HEK293 (cell line): ENCODE measurements around the gene GRN.

Experiments
- GLIS2 ChIP-seq: fragments of 450-650 bp; formaldehyde crosslinking; IDR thresholded peaks from 2 replicates; pipeline ENCODE4 v1.5.1; 2016; ENCODE audit warnings: missing biosample characterization, missing genetic modification characterization
- REPIN1 ChIP-seq: fragments of 450-650 bp; formaldehyde crosslinking; IDR thresholded peaks from 2 replicates; pipeline ENCODE4 v1.5.1; 2017; ENCODE audit warnings: missing biosample characterization, missing genetic modification characterization, low read depth
- SP2 ChIP-seq: fragments of 450-650 bp; formaldehyde crosslinking; IDR thresholded peaks from 2 replicates; pipeline ENCODE4 v1.5.1; 2016; ENCODE audit warnings: missing biosample characterization, missing genetic modification characterization
- ZBTB7A ChIP-seq: fragments of 450-650 bp; formaldehyde crosslinking; IDR thresholded peaks from 2 replicates; pipeline ENCODE4 v1.5.1; 2016; ENCODE audit warnings: low read depth, missing biosample characterization, missing genetic modification characterization
- ZFHX2 ChIP-seq: fragments of 450-650 bp; formaldehyde crosslinking; conservative IDR thresholded peaks from 2 replicates; pipeline ENCODE4 v1.5.1; 2016; ENCODE audit warnings: missing biosample characterization, missing genetic modification characterization
- ZNF112 ChIP-seq: fragments of 450-650 bp; formaldehyde crosslinking; IDR thresholded peaks from 2 replicates; pipeline ENCODE4 v1.5.0; 2017; ENCODE audit warnings: missing biosample characterization, missing genetic modification characterization
- ZNF132 ChIP-seq: fragments of 450-650 bp; formaldehyde crosslinking; IDR thresholded peaks from 2 replicates; pipeline ENCODE4 v1.5.1; 2017; ENCODE audit warnings: missing biosample characterization, missing genetic modification characterization, borderline replicate concordance
- ZNF133 ChIP-seq: fragments of 450-650 bp; formaldehyde crosslinking; IDR thresholded peaks from 2 replicates; pipeline ENCODE4 v1.5.1; 2016; ENCODE audit warnings: missing biosample characterization, missing genetic modification characterization
- ZNF24 ChIP-seq: fragments of 450-650 bp; formaldehyde crosslinking; IDR thresholded peaks from 2 replicates; pipeline ENCODE4 v1.5.1; 2016; ENCODE audit warnings: missing biosample characterization, missing genetic modification characterization
- ZNF394 ChIP-seq: fragments of 450-650 bp; formaldehyde crosslinking; IDR thresholded peaks from 2 replicates; pipeline ENCODE4 v1.5.1; 2016; ENCODE audit warnings: missing biosample characterization, missing genetic modification characterization, mild to moderate bottlenecking, moderate library complexity, borderline replicate concordance
- ZNF404 ChIP-seq: fragments of 450-650 bp; formaldehyde crosslinking; IDR thresholded peaks from 2 replicates; pipeline ENCODE4 v1.5.1; 2017; ENCODE audit warnings: missing biosample characterization, missing genetic modification characterization
- ZNF571 ChIP-seq: fragments of 450-650 bp; formaldehyde crosslinking; IDR thresholded peaks from 2 replicates; pipeline ENCODE4 v1.5.0; 2017; ENCODE audit warnings: missing biosample characterization, missing genetic modification characterization
- ZNF624 ChIP-seq: fragments of 450-650 bp; formaldehyde crosslinking; IDR thresholded peaks from 2 replicates; pipeline ENCODE4 v1.5.1; 2017; ENCODE audit warnings: missing biosample characterization, missing genetic modification characterization
- ZNF707 ChIP-seq: fragments of 450-650 bp; formaldehyde crosslinking; IDR thresholded peaks from 2 replicates; pipeline ENCODE4 v1.5.1; 2016; ENCODE audit warnings: missing biosample characterization, missing genetic modification characterization
- ZNF776 ChIP-seq: fragments of 450-650 bp; formaldehyde crosslinking; IDR thresholded peaks from 2 replicates; pipeline ENCODE4 v1.5.0; 2017; ENCODE audit warnings: missing biosample characterization, missing genetic modification characterization, borderline replicate concordance
- TF ChIP-seq, protein P1 (sequence below): fragments of 450-650 bp; formaldehyde crosslinking; IDR thresholded peaks from 2 replicates; pipeline ENCODE4 v1.5.1; 2016; ENCODE audit warnings: missing biosample characterization, missing genetic modification characterization
- TF ChIP-seq, protein P2 (sequence below): fragments of 450-650 bp; formaldehyde crosslinking; IDR thresholded peaks from 2 replicates; pipeline ENCODE4 v1.5.1; 2016; ENCODE audit warnings: missing biosample characterization, missing genetic modification characterization
- TF ChIP-seq, protein P3 (sequence below): fragments of 450-650 bp; formaldehyde crosslinking; conservative IDR thresholded peaks from 2 replicates; pipeline ENCODE4 v1.5.1; 2016; ENCODE audit warnings: low read depth, missing biosample characterization, missing genetic modification characterization
- TF ChIP-seq, protein P4 (sequence below): fragments of 450-650 bp; formaldehyde crosslinking; IDR thresholded peaks from 2 replicates; pipeline ENCODE4 v1.5.1; 2016; ENCODE audit warnings: missing biosample characterization, missing genetic modification characterization
- TF ChIP-seq, protein P5 (sequence below): fragments of 450-650 bp; formaldehyde crosslinking; IDR thresholded peaks from 2 replicates; pipeline ENCODE4 v1.5.1; 2017; ENCODE audit warnings: missing biosample characterization, missing genetic modification characterization
- TF ChIP-seq, protein P6 (sequence below): fragments of 450-650 bp; formaldehyde crosslinking; IDR thresholded peaks from 2 replicates; pipeline ENCODE4 v1.5.1; 2016; ENCODE audit warnings: missing biosample characterization, missing genetic modification characterization
- TF ChIP-seq, protein P7 (sequence below): fragments of 450-650 bp; formaldehyde crosslinking; IDR thresholded peaks from 2 replicates; pipeline ENCODE4 v1.5.1; 2016; ENCODE audit warnings: missing biosample characterization, missing genetic modification characterization
- TF ChIP-seq, protein P8 (sequence below): fragments of 450-650 bp; formaldehyde crosslinking; IDR thresholded peaks from 2 replicates; pipeline ENCODE4 v1.5.1; 2016; ENCODE audit warnings: missing biosample characterization, missing genetic modification characterization
- TF ChIP-seq, protein P9 (sequence below): fragments of 450-650 bp; formaldehyde crosslinking; IDR thresholded peaks from 2 replicates; pipeline ENCODE4 v1.5.1; 2016; ENCODE audit warnings: missing biosample characterization, missing genetic modification characterization

GRN gene

DNA sequence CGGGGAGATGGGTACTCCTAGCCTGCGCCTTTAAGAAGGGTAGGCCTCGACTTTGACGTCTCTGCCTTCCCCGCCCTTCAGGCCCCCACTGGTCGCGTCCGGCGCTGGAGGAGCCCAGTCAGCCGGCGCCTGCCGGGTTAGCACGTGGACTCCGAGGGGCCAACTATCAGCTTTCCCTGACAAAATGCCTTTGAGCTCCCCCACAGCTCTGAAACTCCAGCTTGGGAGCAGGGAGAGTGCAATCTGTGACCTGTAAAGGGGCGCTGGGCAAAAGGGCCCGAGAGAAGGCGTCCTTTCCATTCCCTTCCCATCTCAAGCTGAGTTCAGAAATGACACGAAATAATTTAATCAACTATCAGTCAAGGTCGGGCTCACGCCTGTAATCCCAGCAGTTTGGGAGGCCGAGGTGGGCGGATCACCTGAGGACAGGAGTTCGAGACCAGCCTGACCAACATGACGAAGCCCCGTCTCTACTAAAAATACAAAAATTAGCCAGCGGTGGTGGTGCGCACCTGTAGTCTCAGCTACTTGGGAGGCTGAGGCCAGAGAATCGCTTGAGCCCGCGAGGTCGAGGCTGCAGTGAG is 18.1 kb upstream of the GRN start (continued):
- TF ChIP-seq, protein P1, sequence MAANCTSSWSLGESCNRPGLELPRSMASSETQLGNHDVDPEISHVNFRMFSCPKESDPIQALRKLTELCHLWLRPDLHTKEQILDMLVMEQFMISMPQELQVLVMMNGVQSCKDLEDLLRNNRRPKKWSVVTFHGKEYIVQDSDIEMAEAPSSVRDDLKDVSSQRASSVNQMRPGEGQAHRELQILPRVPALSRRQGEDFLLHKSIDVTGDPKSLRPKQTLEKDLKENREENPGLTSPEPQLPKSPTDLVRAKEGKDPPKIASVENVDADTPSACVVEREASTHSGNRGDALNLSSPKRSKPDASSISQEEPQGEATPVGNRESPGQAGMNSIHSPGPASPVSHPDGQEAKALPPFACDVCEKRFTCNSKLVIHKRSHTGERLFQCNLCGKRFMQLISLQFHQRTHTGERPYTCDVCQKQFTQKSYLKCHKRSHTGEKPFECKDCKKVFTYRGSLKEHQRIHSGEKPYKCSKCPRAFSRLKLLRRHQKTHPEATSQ (tag by site-specific recombination), result no peak
- TF ChIP-seq, protein P2, sequence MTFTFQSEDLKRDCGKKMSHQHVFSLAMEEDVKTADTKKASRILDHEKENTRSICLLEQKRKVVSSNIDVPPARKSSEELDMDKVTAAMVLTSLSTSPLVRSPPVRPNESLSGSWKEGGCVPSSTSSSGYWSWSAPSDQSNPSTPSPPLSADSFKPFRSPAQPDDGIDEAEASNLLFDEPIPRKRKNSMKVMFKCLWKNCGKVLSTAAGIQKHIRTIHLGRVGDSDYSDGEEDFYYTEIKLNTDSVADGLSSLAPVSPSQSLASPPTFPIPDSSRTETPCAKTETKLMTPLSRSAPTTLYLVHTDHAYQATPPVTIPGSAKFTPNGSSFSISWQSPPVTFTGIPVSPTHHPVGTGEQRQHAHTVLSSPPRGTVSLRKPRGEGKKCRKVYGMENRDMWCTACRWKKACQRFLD (tag by site-specific recombination), result no peak
- TF ChIP-seq, protein P3, sequence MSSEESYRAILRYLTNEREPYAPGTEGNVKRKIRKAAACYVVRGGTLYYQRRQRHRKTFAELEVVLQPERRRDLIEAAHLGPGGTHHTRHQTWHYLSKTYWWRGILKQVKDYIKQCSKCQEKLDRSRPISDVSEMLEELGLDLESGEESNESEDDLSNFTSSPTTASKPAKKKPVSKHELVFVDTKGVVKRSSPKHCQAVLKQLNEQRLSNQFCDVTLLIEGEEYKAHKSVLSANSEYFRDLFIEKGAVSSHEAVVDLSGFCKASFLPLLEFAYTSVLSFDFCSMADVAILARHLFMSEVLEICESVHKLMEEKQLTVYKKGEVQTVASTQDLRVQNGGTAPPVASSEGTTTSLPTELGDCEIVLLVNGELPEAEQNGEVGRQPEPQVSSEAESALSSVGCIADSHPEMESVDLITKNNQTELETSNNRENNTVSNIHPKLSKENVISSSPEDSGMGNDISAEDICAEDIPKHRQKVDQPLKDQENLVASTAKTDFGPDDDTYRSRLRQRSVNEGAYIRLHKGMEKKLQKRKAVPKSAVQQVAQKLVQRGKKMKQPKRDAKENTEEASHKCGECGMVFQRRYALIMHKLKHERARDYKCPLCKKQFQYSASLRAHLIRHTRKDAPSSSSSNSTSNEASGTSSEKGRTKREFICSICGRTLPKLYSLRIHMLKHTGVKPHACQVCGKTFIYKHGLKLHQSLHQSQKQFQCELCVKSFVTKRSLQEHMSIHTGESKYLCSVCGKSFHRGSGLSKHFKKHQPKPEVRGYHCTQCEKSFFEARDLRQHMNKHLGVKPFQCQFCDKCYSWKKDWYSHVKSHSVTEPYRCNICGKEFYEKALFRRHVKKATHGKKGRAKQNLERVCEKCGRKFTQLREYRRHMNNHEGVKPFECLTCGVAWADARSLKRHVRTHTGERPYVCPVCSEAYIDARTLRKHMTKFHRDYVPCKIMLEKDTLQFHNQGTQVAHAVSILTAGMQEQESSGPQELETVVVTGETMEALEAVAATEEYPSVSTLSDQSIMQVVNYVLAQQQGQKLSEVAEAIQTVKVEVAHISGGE (tag by site-specific recombination), result no peak
- TF ChIP-seq ZNF394 (no peak), ZNF24 (tag by site-specific recombination) (no peak), ZNF571 (tag by site-specific recombination) (no peak), ZNF132 (tag by site-specific recombination) (no peak), ZNF776 (tag by site-specific recombination) (no peak), ZBTB7A (no peak), ZNF112 (tag by site-specific recombination) (no peak), ZNF624 (tag by site-specific recombination) (no peak), GLIS2 (tag by site-specific recombination) (peak; percentile 80), ZFHX2 (tag by site-specific recombination) (peak; percentile 61; the same call in 1 of the 2 replicates), ZNF133 (tag by site-specific recombination) (no peak), ZNF707 (tag by site-specific recombination) (no peak), REPIN1 (no peak), ZNF404 (no peak), SP2 (tag by site-specific recombination) (peak; percentile 77)
- TF ChIP-seq, protein P4, sequence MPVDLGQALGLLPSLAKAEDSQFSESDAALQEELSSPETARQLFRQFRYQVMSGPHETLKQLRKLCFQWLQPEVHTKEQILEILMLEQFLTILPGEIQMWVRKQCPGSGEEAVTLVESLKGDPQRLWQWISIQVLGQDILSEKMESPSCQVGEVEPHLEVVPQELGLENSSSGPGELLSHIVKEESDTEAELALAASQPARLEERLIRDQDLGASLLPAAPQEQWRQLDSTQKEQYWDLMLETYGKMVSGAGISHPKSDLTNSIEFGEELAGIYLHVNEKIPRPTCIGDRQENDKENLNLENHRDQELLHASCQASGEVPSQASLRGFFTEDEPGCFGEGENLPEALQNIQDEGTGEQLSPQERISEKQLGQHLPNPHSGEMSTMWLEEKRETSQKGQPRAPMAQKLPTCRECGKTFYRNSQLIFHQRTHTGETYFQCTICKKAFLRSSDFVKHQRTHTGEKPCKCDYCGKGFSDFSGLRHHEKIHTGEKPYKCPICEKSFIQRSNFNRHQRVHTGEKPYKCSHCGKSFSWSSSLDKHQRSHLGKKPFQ (tag by site-specific recombination), result no peak
- TF ChIP-seq, protein P5, sequence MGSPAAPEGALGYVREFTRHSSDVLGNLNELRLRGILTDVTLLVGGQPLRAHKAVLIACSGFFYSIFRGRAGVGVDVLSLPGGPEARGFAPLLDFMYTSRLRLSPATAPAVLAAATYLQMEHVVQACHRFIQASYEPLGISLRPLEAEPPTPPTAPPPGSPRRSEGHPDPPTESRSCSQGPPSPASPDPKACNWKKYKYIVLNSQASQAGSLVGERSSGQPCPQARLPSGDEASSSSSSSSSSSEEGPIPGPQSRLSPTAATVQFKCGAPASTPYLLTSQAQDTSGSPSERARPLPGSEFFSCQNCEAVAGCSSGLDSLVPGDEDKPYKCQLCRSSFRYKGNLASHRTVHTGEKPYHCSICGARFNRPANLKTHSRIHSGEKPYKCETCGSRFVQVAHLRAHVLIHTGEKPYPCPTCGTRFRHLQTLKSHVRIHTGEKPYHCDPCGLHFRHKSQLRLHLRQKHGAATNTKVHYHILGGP, result no peak
- TF ChIP-seq, protein P6, sequence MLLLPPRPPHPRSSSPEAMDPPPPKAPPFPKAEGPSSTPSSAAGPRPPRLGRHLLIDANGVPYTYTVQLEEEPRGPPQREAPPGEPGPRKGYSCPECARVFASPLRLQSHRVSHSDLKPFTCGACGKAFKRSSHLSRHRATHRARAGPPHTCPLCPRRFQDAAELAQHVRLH (tag by site-specific recombination), result no peak; the same call in 1 of the 2 replicates
- TF ChIP-seq, protein P7, sequence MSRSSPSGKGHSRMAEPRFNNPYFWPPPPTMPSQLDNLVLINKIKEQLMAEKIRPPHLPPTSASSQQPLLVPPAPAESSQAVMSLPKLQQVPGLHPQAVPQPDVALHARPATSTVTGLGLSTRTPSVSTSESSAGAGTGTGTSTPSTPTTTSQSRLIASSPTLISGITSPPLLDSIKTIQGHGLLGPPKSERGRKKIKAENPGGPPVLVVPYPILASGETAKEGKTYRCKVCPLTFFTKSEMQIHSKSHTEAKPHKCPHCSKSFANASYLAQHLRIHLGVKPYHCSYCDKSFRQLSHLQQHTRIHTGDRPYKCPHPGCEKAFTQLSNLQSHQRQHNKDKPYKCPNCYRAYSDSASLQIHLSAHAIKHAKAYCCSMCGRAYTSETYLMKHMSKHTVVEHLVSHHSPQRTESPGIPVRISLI (tag by site-specific recombination), result no peak
- TF ChIP-seq, protein P8, sequence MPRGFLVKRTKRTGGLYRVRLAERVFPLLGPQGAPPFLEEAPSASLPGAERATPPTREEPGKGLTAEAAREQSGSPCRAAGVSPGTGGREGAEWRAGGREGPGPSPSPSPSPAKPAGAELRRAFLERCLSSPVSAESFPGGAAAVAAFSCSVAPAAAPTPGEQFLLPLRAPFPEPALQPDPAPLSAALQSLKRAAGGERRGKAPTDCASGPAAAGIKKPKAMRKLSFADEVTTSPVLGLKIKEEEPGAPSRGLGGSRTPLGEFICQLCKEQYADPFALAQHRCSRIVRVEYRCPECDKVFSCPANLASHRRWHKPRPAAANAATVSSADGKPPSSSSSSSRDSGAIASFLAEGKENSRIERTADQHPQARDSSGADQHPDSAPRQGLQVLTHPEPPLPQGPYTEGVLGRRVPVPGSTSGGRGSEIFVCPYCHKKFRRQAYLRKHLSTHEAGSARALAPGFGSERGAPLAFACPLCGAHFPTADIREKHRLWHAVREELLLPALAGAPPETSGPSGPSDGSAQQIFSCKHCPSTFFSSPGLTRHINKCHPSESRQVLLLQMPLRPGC, result no peak
- TF ChIP-seq, protein P9, sequence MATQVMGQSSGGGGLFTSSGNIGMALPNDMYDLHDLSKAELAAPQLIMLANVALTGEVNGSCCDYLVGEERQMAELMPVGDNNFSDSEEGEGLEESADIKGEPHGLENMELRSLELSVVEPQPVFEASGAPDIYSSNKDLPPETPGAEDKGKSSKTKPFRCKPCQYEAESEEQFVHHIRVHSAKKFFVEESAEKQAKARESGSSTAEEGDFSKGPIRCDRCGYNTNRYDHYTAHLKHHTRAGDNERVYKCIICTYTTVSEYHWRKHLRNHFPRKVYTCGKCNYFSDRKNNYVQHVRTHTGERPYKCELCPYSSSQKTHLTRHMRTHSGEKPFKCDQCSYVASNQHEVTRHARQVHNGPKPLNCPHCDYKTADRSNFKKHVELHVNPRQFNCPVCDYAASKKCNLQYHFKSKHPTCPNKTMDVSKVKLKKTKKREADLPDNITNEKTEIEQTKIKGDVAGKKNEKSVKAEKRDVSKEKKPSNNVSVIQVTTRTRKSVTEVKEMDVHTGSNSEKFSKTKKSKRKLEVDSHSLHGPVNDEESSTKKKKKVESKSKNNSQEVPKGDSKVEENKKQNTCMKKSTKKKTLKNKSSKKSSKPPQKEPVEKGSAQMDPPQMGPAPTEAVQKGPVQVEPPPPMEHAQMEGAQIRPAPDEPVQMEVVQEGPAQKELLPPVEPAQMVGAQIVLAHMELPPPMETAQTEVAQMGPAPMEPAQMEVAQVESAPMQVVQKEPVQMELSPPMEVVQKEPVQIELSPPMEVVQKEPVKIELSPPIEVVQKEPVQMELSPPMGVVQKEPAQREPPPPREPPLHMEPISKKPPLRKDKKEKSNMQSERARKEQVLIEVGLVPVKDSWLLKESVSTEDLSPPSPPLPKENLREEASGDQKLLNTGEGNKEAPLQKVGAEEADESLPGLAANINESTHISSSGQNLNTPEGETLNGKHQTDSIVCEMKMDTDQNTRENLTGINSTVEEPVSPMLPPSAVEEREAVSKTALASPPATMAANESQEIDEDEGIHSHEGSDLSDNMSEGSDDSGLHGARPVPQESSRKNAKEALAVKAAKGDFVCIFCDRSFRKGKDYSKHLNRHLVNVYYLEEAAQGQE, result no peak
